CD14-positive monocyte (primary cell): ENCODE data around the gene GOLIM4. TPM values are rescaled to one million over a fixed set of nuclear protein-coding genes. Genes with fewer than 3 reads are reported as not detected.
"Not testable (repeated sequence)": the region's sequence is repeated elsewhere in the genome, so short reads cannot be mapped to it uniquely, and the experiment has no call there.

Source experiments
- DNase-seq, 3 donors: peaks; one replicate each; pipeline ENCODE4 v3.0.0-alpha.2; 2011 to 2022
- H2AFZ ChIP-seq: 2 replicates; pipeline ENCODE4 v1.6.0; 2012; ENCODE audit warnings: mild to moderate bottlenecking, low read depth, low read length, inconsistent platforms; ENCODE audit not compliant: insufficient read depth, poor library complexity, severe bottlenecking
- H3K27ac ChIP-seq, 2 donors: 1 replicate in 1 of 2; 2 replicates in 1 of 2; pipeline ENCODE4 v1.5.1; 2012 to 2013; ENCODE audit warnings: low read length in 2 of 2, control low read depth in 1 of 2, inconsistent platforms in 1 of 2, low read depth in 1 of 2, mild to moderate bottlenecking in 1 of 2
- H3K27me3 ChIP-seq, 2 donors: one replicate each; pipeline versions ENCODE4 v1.6.0 to v1.6.1; 2011 to 2013; ENCODE audit warnings: low read length in 2 of 2; ENCODE audit not compliant: control insufficient read depth in 2 of 2, insufficient read depth in 2 of 2
- H3K36me3 ChIP-seq, 2 donors: replicated peaks in 1 of 2; 1 replicate in 1 of 2; 2 replicates in 1 of 2; pipeline versions ENCODE4 v1.5.1 to v1.6.1; 2012 to 2013; ENCODE audit warnings: low read length in 2 of 2, control low read depth in 1 of 2, inconsistent platforms in 1 of 2, mild to moderate bottlenecking in 1 of 2; ENCODE audit not compliant: insufficient read depth in 2 of 2, control insufficient read depth in 1 of 2
- H3K4me1 ChIP-seq, 2 donors: 1 replicate in 1 of 2; 2 replicates in 1 of 2; pipeline versions ENCODE4 v1.5.1 to v1.6.1; 2012 to 2013; ENCODE audit warnings: low read length in 2 of 2, control low read depth in 1 of 2, inconsistent platforms in 1 of 2, mild to moderate bottlenecking in 1 of 2, moderate library complexity in 1 of 2; ENCODE audit not compliant: insufficient read depth in 2 of 2, control insufficient read depth in 1 of 2
- H3K4me2 ChIP-seq: replicated peaks from 2 replicates; pipeline ENCODE3; 2012; ENCODE audit warnings: low read length, moderate library complexity, mild to moderate bottlenecking; ENCODE audit not compliant: poor library complexity, severe bottlenecking; ENCODE audit errors: extremely low read depth
- H3K4me3 ChIP-seq, 3 experiments: fragments of 200-600 bp in 1 of 3; sonication (generic) in 1 of 3; replicated peaks in 1 of 3; 1 replicate in 2 of 3; 2 replicates in 1 of 3; pipeline ENCODE4 v1.5.1; 2011 to 2013; ENCODE audit warnings: low read length in 3 of 3, mild to moderate bottlenecking in 3 of 3, control low read depth in 2 of 3, low read depth in 2 of 3, inconsistent platforms in 1 of 3, moderate library complexity in 1 of 3
- H3K79me2 ChIP-seq: 2 replicates; pipeline ENCODE4 v1.6.0; 2012; ENCODE audit warnings: mild to moderate bottlenecking, control low read depth, inconsistent platforms, low read length, moderate library complexity; ENCODE audit not compliant: insufficient read depth
- H3K9ac ChIP-seq: 2 replicates; pipeline ENCODE4 v1.6.0; 2017; ENCODE audit warnings: low read length, mild to moderate bottlenecking; ENCODE audit not compliant: insufficient read depth, poor library complexity, severe bottlenecking
- H3K9me3 ChIP-seq, 2 donors: replicated peaks in 1 of 2; 1 replicate in 1 of 2; 2 replicates in 1 of 2; pipeline versions ENCODE4 v1.5.1 to v1.6.1; 2012 to 2013; ENCODE audit warnings: low read length in 2 of 2, control low read depth in 1 of 2; ENCODE audit not compliant: control insufficient read depth in 1 of 2, insufficient read depth in 1 of 2
- H4K20me1 ChIP-seq: 2 replicates; pipeline ENCODE4 v1.6.0; 2012; ENCODE audit warnings: mild to moderate bottlenecking, low read length, control low read depth, moderate library complexity; ENCODE audit not compliant: insufficient read depth
- H3K27ac Mint-ChIP-seq, 7 donors: one replicate each; pipeline ENCODE4 v1.8.0; 2020; ENCODE audit warnings: mild to moderate bottlenecking in 7 of 7, mixed read lengths in 7 of 7, moderate library complexity in 6 of 7, inconsistent platforms in 2 of 7
- H3K27me3 Mint-ChIP-seq, 3 donors: one replicate each; pipeline ENCODE4 v1.8.0; 2021 to 2022; ENCODE audit warnings: low read depth in 3 of 3, mild to moderate bottlenecking in 3 of 3, mixed read lengths in 3 of 3, moderate library complexity in 3 of 3, inconsistent platforms in 1 of 3
- H3K36me3 Mint-ChIP-seq, 2 donors: one replicate each; pipeline ENCODE4 v1.8.0; 2020; ENCODE audit warnings: mixed read lengths in 2 of 2, inconsistent platforms in 1 of 2, mild to moderate bottlenecking in 1 of 2
- H3K4me1 Mint-ChIP-seq: one replicate; pipeline ENCODE4 v1.8.0; 2020; ENCODE audit warnings: mild to moderate bottlenecking, mixed read lengths
- H3K4me3 Mint-ChIP-seq, 2 donors: one replicate each; pipeline ENCODE4 v1.8.0; 2020; ENCODE audit warnings: mild to moderate bottlenecking in 2 of 2, mixed read lengths in 2 of 2, moderate library complexity in 1 of 2
- H3K9me3 Mint-ChIP-seq, 7 donors: one replicate each; pipeline ENCODE4 v1.8.0; 2020 to 2022; ENCODE audit warnings: mixed read lengths in 7 of 7, mild to moderate bottlenecking in 6 of 7, moderate library complexity in 6 of 7, inconsistent platforms in 2 of 7
- CTCF ChIP-seq: fragments of 200-600 bp; IDR thresholded peaks from one replicate; pipeline ENCODE4 v1.8.0; 2022; ENCODE audit warnings: antibody characterized with exemption, mild to moderate bottlenecking
- WGBS: methylation state at CpG from one replicate; pipeline ENCODE4 v1.1.5; 2013; ENCODE audit warnings: missing lambda C conversion rate; ENCODE audit not compliant: insufficient coverage; 5-methylcytosine and 5-hydroxymethylcytosine counted together
- intact Hi-C, 2 donors: fragments of 100-400 bp; cut with micrococcal nuclease; formaldehyde crosslinking; loops; one replicate each; pipeline versions ENCODE4 v1.15.0 to v1.15.1; 2023
- polyA plus RNA-seq, 3 donors: library from polyadenylated mRNA; depleted of rRNA in 1 of 3; unstranded in 2 of 3; stranded (reverse) in 1 of 3; fragments of 300-500 nt in 2 of 3; fragments of >200 nt in 1 of 3; fragmentation: Illumina TruSeq in 2 of 3; gene quantifications; 1 replicate in 2 of 3; 2 replicates in 1 of 3; pipeline ENCODE4 v1.2.3, GENCODE V29; 2012 to 2021

GOLIM4 gene
- polyA plus RNA-seq, 3 donors, result 3.5 to 6.4 (median 5.8) TPM

GRCh38 chr3:168058481-168058880, 37.2 kb downstream of the GOLIM4 start:
- H3K27ac ChIP-seq, result no peak overlapping the region
- DNase-seq, result no peak
- H3K4me1 ChIP-seq, result no peaks in the 10 kb centered on the region
- Mint-ChIP-seq H3K27me3 (peaks cover 0 to 3% (median 2%) of the 10 kb centered on the region in 3 donors), H3K4me1 (peaks cover 3% of the 10 kb centered on the region), H3K4me3 (no peak overlapping the region), H3K27ac (no peak overlapping the region), H3K36me3 (peaks cover 6 to 15% of the 10 kb centered on the region in 2 donors), H3K9me3 (peaks cover 9 to 25% (median 20%) of the 10 kb centered on the region in 7 donors)
- peaks cover 9% of the 10 kb centered on the region for H3K79me2 ChIP-seq
- intact Hi-C loops, result no loop called here
- no peak overlapping the region for H3K4me2 ChIP-seq
- H3K36me3 ChIP-seq, result no peaks in the 10 kb centered on the region
- H3K9me3 ChIP-seq, result peaks cover 7 to 21% of the 10 kb centered on the region in 2 donors
- no peaks in the 10 kb centered on the region for H4K20me1 ChIP-seq
- H3K27me3 ChIP-seq, result no peaks in the 10 kb centered on the region
- no peak for TF ChIP-seq CTCF
- no peak overlapping the region for H2AFZ ChIP-seq
- no peak overlapping the region for H3K4me3 ChIP-seq
- no peak overlapping the region for H3K9ac ChIP-seq
- WGBS, result no CpG with 5 or more reads among the region's 2 CpGs

GRCh38 chr3:168056398-168057230, 39.1 kb downstream of the GOLIM4 start:
- H2AFZ ChIP-seq, H3K9ac ChIP-seq, H4K20me1 ChIP-seq, H3K4me1 ChIP-seq, H3K27ac ChIP-seq, intact Hi-C loops, H3K27ac Mint-ChIP-seq, H3K4me2 ChIP-seq, H3K27me3 Mint-ChIP-seq, H3K27me3 ChIP-seq, H3K36me3 ChIP-seq, H3K4me3 Mint-ChIP-seq, H3K4me1 Mint-ChIP-seq, H3K79me2 ChIP-seq, H3K4me3 ChIP-seq, DNase-seq: not testable (repeated sequence)
- Mint-ChIP-seq H3K9me3 (peaks cover 9 to 25% (median 20%) of the 10 kb centered on the region in 7 donors), H3K36me3 (peaks cover 6 to 15% of the 10 kb centered on the region in 2 donors)
- 100% methylated on average over 2 of the region's 7 CpGs for WGBS
- H3K9me3 ChIP-seq, result peaks cover 7 to 21% of the 10 kb centered on the region in 2 donors
